ENCODE results near the gene LRRC3.

LRRC3 gene

DNA sequence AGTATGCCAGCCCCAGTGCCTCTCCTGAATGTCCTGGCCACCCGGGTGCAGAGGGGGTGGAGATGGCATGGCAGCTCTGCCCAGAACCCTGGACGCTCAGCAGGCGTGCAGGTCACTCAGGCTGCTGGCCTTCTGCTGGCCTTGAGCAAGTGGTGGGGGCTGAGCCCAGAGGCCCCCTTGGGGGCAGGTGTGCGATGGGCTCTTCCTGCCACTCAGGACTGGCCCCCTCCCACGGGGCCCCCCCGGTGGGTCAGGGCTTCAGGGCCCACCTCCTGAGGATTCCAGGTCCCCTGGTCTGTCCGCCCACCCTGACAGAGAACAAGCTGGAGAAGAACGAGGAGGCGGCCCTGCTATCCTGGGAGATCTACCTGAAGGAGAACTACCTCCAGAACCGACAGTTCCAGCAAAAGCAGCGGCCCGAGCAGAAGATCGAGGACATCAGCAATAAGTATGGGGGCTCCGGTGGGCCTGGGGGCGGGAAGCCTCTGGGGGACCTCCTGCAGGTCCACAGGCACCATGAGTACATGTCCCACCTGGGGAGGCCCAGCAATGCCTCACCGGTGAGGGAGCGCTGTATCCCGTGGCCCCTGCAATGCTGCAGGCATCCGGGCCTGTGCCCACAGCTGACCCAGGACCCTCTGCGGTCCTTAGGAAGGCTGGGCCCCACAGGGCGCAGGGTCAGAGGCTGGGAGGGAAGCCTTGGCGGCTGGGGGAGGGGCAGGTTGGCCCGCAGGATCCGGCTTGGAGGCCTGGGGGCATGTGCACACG is 37.0 kb upstream of the LRRC3 start:
- H3K4me1 Mint-ChIP-seq, result peaks cover 14% of the 10 kb centered on the region
- H3K4me3 Mint-ChIP-seq, result no peak overlapping the region
- H3K27ac Mint-ChIP-seq, result no peak overlapping the region
- H3K27me3 Mint-ChIP-seq (ENCODE audit: low read depth, poor library complexity), result peaks cover 8% of the 10 kb centered on the region
- peaks cover 16% of the 10 kb centered on the region for H3K9me3 Mint-ChIP-seq
- no peak for DNase-seq
- TF ChIP-seq, protein P1, sequence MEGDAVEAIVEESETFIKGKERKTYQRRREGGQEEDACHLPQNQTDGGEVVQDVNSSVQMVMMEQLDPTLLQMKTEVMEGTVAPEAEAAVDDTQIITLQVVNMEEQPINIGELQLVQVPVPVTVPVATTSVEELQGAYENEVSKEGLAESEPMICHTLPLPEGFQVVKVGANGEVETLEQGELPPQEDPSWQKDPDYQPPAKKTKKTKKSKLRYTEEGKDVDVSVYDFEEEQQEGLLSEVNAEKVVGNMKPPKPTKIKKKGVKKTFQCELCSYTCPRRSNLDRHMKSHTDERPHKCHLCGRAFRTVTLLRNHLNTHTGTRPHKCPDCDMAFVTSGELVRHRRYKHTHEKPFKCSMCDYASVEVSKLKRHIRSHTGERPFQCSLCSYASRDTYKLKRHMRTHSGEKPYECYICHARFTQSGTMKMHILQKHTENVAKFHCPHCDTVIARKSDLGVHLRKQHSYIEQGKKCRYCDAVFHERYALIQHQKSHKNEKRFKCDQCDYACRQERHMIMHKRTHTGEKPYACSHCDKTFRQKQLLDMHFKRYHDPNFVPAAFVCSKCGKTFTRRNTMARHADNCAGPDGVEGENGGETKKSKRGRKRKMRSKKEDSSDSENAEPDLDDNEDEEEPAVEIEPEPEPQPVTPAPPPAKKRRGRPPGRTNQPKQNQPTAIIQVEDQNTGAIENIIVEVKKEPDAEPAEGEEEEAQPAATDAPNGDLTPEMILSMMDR (IDR thresholded peaks at IDR 0.05), result no peak
- H3K36me3 Mint-ChIP-seq (ENCODE audit: low read depth), result no peaks in the 10 kb centered on the region

DNA sequence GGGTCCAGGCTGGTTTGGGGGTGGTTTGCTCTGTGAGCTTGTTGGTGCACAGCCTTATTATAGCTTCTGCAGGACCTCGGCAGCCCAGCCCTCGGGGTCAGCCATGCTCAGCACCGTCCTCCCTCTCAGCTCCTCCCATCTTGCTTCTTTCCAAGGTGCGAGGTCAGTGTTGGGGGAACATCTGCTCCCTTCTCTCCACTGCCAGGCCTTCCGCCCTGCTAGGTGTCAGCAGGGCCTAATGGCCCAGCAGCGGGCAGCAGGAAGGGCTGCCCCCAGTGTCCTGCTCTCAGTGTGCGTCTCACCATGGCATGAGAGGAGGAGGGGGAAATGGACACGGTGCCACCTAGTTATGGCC is 36.5 kb upstream of the LRRC3 start:
- Mint-ChIP-seq H3K27me3 (ENCODE audit: low read depth, poor library complexity) (peaks cover 4% of the 10 kb centered on the region), H3K9me3 (peaks cover 16% of the 10 kb centered on the region), H3K27ac (no peak overlapping the region)

DNA sequence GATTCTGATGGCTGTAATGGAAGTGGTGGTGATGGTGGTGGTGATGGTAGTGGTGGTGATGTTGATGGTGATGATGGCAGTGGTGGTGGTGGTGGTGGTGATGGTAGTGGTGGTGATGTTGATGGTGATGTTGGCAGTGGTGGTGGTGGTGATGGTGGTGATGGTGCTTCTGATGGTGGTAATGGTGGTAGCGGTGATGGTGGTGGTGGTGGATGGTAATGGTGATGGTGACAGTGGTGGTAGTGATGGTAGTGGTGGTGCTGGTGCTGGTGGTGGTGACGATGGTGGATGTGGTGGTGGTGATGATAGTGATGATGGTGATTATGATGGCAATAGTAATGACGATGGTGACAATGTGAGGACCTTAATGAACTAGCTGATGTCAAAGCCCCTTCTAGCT is 35.6 kb upstream of the LRRC3 start:
- peaks cover 23% of the 10 kb centered on the region for H3K4me1 Mint-ChIP-seq
- no peak overlapping the region for H3K4me3 Mint-ChIP-seq
- TF ChIP-seq, protein P1 (IDR thresholded peaks at IDR 0.05), result no peak
- H3K27ac Mint-ChIP-seq, result no peak overlapping the region
- no peak for DNase-seq
- H3K9me3 Mint-ChIP-seq, result peaks cover 16% of the 10 kb centered on the region
- no peaks in the 10 kb centered on the region for H3K27me3 Mint-ChIP-seq (ENCODE audit: low read depth, poor library complexity)
- no peaks in the 10 kb centered on the region for H3K36me3 Mint-ChIP-seq (ENCODE audit: low read depth)

More for the DNA sequence above, 36.5 kb upstream of the LRRC3 start:
- Mint-ChIP-seq H3K4me1 (peaks cover 18% of the 10 kb centered on the region), H3K36me3 (ENCODE audit: low read depth) (no peaks in the 10 kb centered on the region), H3K4me3 (no peak overlapping the region)
- TF ChIP-seq, protein P1 (IDR thresholded peaks at IDR 0.05), result no peak
- DNase-seq, result no peak

DNA sequence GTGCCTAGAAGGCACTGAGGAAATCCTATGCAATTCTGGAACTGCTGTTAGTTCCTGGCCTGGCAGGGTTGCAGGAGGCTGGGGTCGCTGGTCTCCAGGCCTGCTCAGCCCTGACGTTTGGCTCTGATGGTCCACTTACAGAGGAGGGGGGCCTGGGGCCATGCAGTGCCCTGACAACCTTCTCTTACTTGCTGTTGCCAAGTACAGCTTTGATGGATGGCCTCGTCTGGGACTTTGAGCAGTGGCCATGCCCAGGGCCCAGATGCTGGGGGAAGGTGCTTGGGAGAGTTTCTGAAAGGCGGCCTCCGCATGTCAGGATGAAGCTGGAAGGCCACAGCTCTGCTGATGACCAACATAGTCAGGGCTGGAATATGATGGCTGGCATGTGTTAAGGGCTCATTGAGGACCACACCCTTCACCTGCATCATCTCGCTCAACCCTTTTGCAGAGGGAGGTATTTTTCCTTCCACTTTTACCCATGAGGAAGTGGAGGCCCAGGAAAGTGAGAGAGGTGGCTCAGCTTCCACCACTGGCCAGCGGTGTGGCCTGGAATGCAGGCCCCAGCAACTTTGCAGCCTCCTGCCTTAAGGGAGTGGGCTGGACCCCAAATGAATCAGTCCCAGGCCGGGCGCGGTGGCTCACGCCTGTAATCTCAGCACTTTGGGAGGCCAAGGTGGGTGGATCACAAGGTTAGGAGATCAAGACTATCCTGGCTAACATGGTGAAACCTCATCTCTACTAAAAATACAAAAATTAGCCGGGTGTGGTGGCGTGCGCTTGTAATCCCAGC is 34.7 kb upstream of the LRRC3 start:
- Mint-ChIP-seq H3K4me3 (no peak overlapping the region), H3K4me1 (peaks cover 25% of the 10 kb centered on the region), H3K36me3 (ENCODE audit: low read depth) (no peaks in the 10 kb centered on the region), H3K9me3 (peaks cover 16% of the 10 kb centered on the region), H3K27ac (no peak overlapping the region), H3K27me3 (ENCODE audit: low read depth, poor library complexity) (no peaks in the 10 kb centered on the region)
- TF ChIP-seq, protein P1 (IDR thresholded peaks at IDR 0.05), result no peak
- DNase-seq, result no peak

DNA sequence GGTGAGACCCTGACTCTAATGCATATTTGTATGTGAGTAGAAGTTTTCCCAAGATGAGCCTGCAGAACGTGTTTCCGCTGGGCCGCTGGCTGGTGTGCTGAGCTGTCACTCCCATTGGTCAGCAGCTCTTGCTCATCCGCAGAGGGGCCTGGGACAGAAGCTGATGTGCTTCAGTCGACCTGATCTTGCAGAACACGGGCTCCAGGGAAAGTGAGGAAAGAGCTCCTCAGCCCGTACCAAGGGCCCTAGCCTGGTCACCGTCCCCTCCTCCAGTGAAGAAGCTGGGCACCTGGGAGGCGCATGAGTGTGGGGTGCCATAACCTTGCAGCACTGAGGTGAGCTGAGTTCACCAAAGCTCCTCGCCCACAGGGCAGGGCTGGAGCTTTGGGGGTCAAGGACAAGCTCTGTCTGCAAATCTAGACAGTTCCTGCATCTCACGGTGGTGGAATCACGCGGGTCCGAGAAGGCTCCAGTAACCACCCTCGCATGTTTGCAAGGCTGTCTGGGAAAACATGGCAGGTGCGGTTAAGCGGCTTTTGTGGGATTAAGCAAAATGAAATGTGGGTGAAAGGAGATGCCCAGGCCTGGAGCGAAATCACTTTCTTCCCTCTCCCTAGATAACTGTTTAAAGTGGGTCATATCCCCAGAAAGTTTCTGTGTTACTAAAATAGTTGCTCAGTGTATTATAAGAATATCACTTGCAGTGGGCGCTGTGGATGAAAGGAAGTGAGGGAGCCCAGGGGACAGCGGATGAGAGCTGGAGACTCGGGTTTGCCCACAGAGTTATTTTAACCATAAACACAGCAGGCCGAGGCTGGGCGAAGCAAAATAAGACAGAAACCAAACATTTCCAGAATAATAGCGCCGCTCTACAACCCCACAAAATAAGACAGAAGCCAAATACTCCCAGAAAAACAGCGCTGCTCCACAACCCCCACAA is 33.1 kb upstream of the LRRC3 start:
- DNase-seq, result no peak
- H3K27ac Mint-ChIP-seq, result no peak overlapping the region
- TF ChIP-seq, protein P1 (IDR thresholded peaks at IDR 0.05), result no peak
- H3K36me3 Mint-ChIP-seq (ENCODE audit: low read depth), result no peaks in the 10 kb centered on the region
- H3K4me3 Mint-ChIP-seq, result no peak overlapping the region
- H3K9me3 Mint-ChIP-seq, result peaks cover 16% of the 10 kb centered on the region
- peaks cover 2% of the 10 kb centered on the region for H3K27me3 Mint-ChIP-seq (ENCODE audit: low read depth, poor library complexity)
- peaks cover 25% of the 10 kb centered on the region for H3K4me1 Mint-ChIP-seq
